Common myeloid progenitor, CD34-positive (primary cell): ENCODE measurements around the gene SH3YL1. TPM values are rescaled to one million over a fixed set of nuclear protein-coding genes. Genes with fewer than 3 reads are reported as not detected.

Experiments
- CTCF ChIA-PET: fragments of 350-600 bp; sonication (Branson Sonifier 250); formaldehyde crosslinking; loops from one replicate; lab custom pipeline; 2021; ENCODE audit warnings: antibody characterized with exemption; lab: Charles Lee
- POLR2A ChIA-PET: fragments of 350-600 bp; sonication (Branson Sonifier 250); formaldehyde crosslinking; loops from one replicate; lab custom pipeline; 2021; ENCODE audit warnings: antibody characterized with exemption; lab: Charles Lee
- DNase-seq, 3 donors: peaks; one replicate each; pipeline versions ENCODE4 v3.0.0 to v3.0.0-alpha.2; 2013
- H3K27ac ChIP-seq, 2 experiments: 1 replicate in 1 of 2; 2 replicates in 1 of 2; pipeline ENCODE4 v1.7.0; 2013; ENCODE audit warnings: inconsistent platforms in 2 of 2, low read length in 2 of 2, mild to moderate bottlenecking in 2 of 2, low read depth in 1 of 2, moderate library complexity in 1 of 2; ENCODE audit not compliant: severe bottlenecking in 2 of 2, insufficient read depth in 1 of 2, poor library complexity in 1 of 2
- H3K27me3 ChIP-seq, 5 experiments: replicated peaks in 2 of 5; 1 replicate in 3 of 5; 2 replicates in 2 of 5; pipeline versions ENCODE4 v1.6.1 to v1.7.0; 2013; ENCODE audit warnings: low read length in 4 of 5, mild to moderate bottlenecking in 2 of 5, moderate library complexity in 2 of 5, inconsistent platforms in 1 of 5; ENCODE audit not compliant: insufficient read depth in 5 of 5, control insufficient read depth in 4 of 5
- H3K36me3 ChIP-seq, 4 experiments: 1 replicate in 2 of 4; 2 replicates in 2 of 4; pipeline versions ENCODE4 v1.6.1 to v1.7.0; 2013; ENCODE audit warnings: low read length in 3 of 4, control low read depth in 1 of 4, mild to moderate bottlenecking in 1 of 4; ENCODE audit not compliant: control insufficient read depth in 4 of 4, insufficient read depth in 4 of 4
- H3K4me1 ChIP-seq, 4 experiments: 1 replicate in 3 of 4; 2 replicates in 1 of 4; pipeline versions ENCODE4 v1.6.1 to v1.7.1; 2013; ENCODE audit warnings: low read length in 3 of 4, mild to moderate bottlenecking in 3 of 4, control low read depth in 1 of 4, inconsistent platforms in 1 of 4, moderate library complexity in 1 of 4; ENCODE audit not compliant: control insufficient read depth in 4 of 4, insufficient read depth in 4 of 4; ENCODE audit errors: control extremely low read depth in 1 of 4
- H3K4me3 ChIP-seq, 7 experiments: 1 replicate in 4 of 7; 2 replicates in 3 of 7; pipeline versions ENCODE4 v1.5.1 to v1.7.0; 2013; ENCODE audit warnings: mild to moderate bottlenecking in 7 of 7, low read length in 6 of 7, moderate library complexity in 6 of 7, inconsistent platforms in 2 of 7, low read depth in 2 of 7, control low read depth in 1 of 7; ENCODE audit not compliant: insufficient read depth in 4 of 7, control insufficient read depth in 1 of 7; ENCODE audit errors: extremely low read depth in 1 of 7
- H3K9me3 ChIP-seq, 5 experiments: 1 replicate in 4 of 5; 2 replicates in 1 of 5; pipeline versions ENCODE4 v1.6.1 to v1.7.1; 2013; ENCODE audit warnings: low read length in 4 of 5, mild to moderate bottlenecking in 2 of 5, inconsistent platforms in 1 of 5, low read depth in 1 of 5, moderate library complexity in 1 of 5; ENCODE audit not compliant: control insufficient read depth in 4 of 5, insufficient read depth in 2 of 5; ENCODE audit errors: control extremely low read depth in 1 of 5
- WGBS: methylation state at CpG from one replicate; pipeline ENCODE4 v1.1.5; 2013; ENCODE audit not compliant: insufficient coverage; 5-methylcytosine and 5-hydroxymethylcytosine counted together
- polyA plus RNA-seq: library from polyadenylated mRNA; unstranded; fragments of 120-200 nt; gene quantifications from one replicate; pipeline ENCODE4 v1.2.1, GENCODE V29; 2013

The SH3YL1 gene
- polyA plus RNA-seq = 42.7 TPM

DNA sequence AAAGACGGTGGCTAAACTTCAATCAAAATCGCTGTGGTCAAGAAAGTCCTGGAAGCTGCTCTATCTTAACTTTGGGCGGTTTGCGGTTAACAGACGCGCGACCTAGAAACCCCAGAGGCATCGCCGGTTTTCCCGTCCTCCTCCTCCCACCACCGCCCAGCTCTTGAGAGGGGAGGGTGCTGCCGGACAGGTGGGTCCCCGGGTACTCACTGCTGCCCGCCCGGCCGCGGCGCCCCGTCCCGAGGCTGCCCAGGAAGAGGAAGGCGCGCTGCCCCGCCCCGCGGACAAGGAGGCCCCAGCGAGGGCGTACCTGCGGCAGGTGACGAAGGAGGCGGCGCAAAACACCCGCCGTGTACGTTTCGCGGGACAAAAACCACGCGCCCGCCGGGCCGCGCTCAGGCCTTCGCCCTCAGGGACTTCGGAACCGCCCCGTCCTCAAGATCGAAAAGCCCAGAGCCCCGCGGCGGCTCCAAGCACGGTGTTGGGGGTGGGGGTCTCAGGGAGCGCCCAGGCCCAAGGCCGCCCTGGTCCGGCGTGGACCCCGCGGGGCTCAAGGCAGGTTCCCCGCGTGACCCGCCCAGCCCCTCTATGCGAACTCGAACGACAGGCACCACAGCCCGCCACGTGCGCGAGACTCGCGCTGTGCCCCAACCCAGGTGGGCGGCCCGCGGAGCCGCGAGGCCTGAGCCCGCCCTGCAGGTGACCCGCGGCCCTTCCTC lies at the start of gene SH3YL1:
SH3YL1 (minus strand) TSS at position 259 of the 719 bp plus-strand sequence; CDS start at position 211, 48 bp downstream.
- peak in 2 of 3 donors; percentile 51 to 56 for DNase-seq
- ChIA-PET CTCF (no interaction called here), POLR2A (no interaction called here)
- Histone ChIP-seq H3K4me3 (peak within 1 kb of the TSS; percentile 38 to 93 (median 89)), H3K27ac (peak within 1 kb of the TSS; percentile 85 to 91), H3K36me3 (peaks cover 0 to 13% (median 4%) of the 10 kb centered on the region in 4 experiments), H3K9me3 (peaks cover 0 to 5% (median 0%) of the 10 kb centered on the region in 5 experiments), H3K4me1 (peaks cover 5 to 30% (median 21%) of the 10 kb centered on the region in 4 experiments), H3K27me3 (no peaks in the 10 kb centered on the region)
- WGBS = 0% methylated on average over 65 of the region's 77 CpGs

DNA sequence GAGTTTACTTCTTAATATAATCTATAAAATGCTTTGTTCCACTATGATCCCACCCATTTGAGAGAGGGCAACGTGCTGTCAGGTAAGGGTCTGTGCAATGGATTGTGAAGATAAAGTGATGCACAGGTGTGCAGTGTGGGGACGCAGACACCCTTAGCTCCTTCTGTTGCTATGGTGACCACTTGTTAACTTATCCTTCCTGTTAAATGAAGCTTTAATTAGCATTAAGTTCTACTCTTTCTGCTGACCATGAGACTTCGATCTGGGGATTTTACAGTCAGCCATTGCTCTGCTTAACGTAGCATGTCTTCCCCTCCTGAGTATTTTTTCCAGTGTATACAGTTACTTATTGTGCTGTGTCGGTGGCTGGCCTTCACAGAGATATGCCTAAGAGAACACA lies 47.2 kb upstream of the SH3YL1 start:
- no peaks in the 10 kb centered on the region for H3K27me3 ChIP-seq
- H3K27ac ChIP-seq = no peak overlapping the region
- H3K4me3 ChIP-seq = no peak overlapping the region
- ChIA-PET CTCF (no interaction called here), POLR2A (no interaction called here)
- H3K4me1 ChIP-seq = no peaks in the 10 kb centered on the region
- 87% methylated on average over 3 of the region's 5 CpGs for whole genome bisulfite sequencing
- no peaks in the 10 kb centered on the region for H3K9me3 ChIP-seq
- no peak for DNase-seq
- H3K36me3 ChIP-seq = no peaks in the 10 kb centered on the region

- CTCF ChIA-PET = no interaction called here
Observed at GRCh38 chr2:309954-310510, 46.2 kb upstream of the SH3YL1 start.

DNA sequence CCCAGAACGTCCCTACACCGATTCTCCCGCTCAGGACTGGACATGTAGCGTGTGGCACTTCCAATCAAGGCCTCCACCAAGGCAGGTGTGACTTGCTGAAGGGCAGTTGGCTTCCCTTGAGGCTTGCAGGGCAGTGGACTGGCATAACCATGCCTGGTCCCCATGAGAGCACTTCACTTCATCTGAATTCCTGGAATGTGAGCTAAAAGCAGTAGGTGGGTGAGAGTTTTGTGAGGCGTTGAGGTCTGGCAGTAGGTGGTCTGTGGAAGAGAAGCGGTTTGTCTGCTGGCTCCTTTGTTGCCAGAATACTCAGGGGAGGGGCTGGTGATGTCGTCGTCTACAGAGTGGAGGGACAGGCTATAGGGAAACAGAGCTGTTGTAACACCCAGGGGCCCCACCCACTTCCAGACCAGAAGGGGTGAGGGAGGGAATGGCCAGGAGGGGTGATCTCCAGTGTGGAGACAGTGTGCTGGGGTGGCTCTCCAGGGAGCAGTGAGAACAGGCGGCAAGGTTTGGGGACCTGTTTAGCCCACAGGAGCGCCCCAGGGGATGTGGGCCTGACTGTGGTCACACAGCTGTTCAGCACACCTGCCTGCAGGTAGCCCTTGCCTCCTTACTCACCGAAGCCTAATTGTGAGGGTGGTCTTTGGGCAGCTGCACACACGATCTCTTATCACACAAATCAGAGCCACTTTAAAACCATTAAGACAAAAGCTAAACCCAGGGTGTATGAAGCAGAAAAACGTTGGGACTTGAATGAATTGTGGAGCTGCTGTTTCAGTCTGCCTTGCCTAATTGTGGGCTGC lies 45.5 kb upstream of the SH3YL1 start:
- H3K4me1 ChIP-seq = no peaks in the 10 kb centered on the region
- H3K36me3 ChIP-seq = no peaks in the 10 kb centered on the region
- no peak for DNase-seq
- ChIA-PET POLR2A (no interaction called here), CTCF (no interaction called here)
- H3K27ac ChIP-seq = no peak overlapping the region
- H3K9me3 ChIP-seq = no peaks in the 10 kb centered on the region
- whole genome bisulfite sequencing = 75% methylated on average over 9 of the region's 13 CpGs
- H3K4me3 ChIP-seq = no peak overlapping the region
- peaks cover 0 to 2% (median 0%) of the 10 kb centered on the region in 5 experiments for H3K27me3 ChIP-seq

More at GRCh38 chr2:309954-310510, 46.2 kb upstream of the SH3YL1 start:
- no peak overlapping the region for H3K27ac ChIP-seq
- no peaks in the 10 kb centered on the region for H3K9me3 ChIP-seq
- peaks cover 0 to 2% (median 0%) of the 10 kb centered on the region in 5 experiments for H3K27me3 ChIP-seq
- no peak for DNase-seq
- H3K36me3 ChIP-seq = no peaks in the 10 kb centered on the region
- POLR2A ChIA-PET = no interaction called here
- 67% methylated on average over 4 of the region's 10 CpGs for WGBS
- no peaks in the 10 kb centered on the region for H3K4me1 ChIP-seq
- no peak overlapping the region for H3K4me3 ChIP-seq

DNA sequence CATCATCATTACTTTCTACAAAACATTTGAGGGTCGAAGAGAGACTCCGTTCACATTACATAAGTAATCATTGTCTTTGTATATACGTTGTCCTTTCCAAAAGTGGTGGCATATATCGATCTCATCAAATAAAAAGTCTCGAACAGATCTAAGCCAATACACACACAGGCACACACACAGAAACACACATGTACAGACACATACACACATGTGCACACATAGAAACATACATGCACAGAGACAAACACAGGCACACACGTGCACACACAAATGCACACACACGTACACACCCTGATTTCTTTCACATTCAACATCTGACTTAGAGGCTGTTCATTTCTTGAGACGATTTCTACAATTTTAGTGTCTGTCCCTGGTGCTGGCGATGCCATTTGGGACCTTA lies 41.5 kb upstream of the SH3YL1 start:
- DNase-seq = no peak
- H3K36me3 ChIP-seq = no peaks in the 10 kb centered on the region
- 94% methylated on average over 9 of the region's 9 CpGs for WGBS
- peaks cover 0 to 2% (median 0%) of the 10 kb centered on the region in 5 experiments for H3K27me3 ChIP-seq
- CTCF ChIA-PET = no interaction called here
- POLR2A ChIA-PET = no interaction called here
- H3K27ac ChIP-seq = no peak overlapping the region
- no peaks in the 10 kb centered on the region for H3K4me1 ChIP-seq
- H3K4me3 ChIP-seq = no peak overlapping the region
- peaks cover 0 to 10% (median 0%) of the 10 kb centered on the region in 5 experiments for H3K9me3 ChIP-seq

DNA sequence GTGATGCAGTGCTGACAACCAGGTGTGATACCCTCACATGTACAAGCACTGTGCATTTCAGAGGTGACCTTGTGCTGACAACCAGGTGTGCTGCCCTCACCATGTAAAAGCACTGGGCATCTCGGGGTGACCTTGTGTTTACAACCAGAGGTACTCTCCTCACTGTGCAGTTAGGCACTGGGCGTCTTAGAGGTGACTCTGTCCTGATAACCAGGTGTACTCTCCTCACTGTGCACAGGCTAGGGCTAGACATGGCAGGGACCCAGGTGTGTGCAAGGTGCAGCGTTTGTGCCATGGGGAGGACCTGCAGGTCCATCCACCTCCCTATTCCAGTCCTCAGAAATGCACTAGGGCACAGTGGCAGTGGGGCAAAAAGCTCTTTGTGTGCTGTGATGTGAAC lies 32.5 kb upstream of the SH3YL1 start:
- DNase-seq = no peak
- ChIA-PET POLR2A (no interaction called here), CTCF (no interaction called here)
- 95% methylated on average over 2 of the region's 3 CpGs for WGBS
- no peaks in the 10 kb centered on the region for H3K36me3 ChIP-seq
- no peak overlapping the region for H3K27ac ChIP-seq
- peaks cover 0 to 28% (median 11%) of the 10 kb centered on the region in 5 experiments for H3K27me3 ChIP-seq
- peaks cover 0 to 2% (median 0%) of the 10 kb centered on the region in 5 experiments for H3K9me3 ChIP-seq
- no peak overlapping the region for H3K4me3 ChIP-seq
- no peaks in the 10 kb centered on the region for H3K4me1 ChIP-seq
